Uterus (tissue), 2 donors: ENCODE results near the gene TAS2R16.

Experiments used
- CTCF ChIP-seq, 4 experiments: fragments of 200-600 bp in 2 of 4; fragments of 450-650 bp in 2 of 4; sonication (generic) in 2 of 4; IDR thresholded peaks; one replicate each; pipeline ENCODE4 v1.5.1; 2016 to 2019; ENCODE audit warnings: antibody characterized with exemption in 4 of 4, mild to moderate bottlenecking in 2 of 4, moderate library complexity in 1 of 4
- POLR2A ChIP-seq, 2 donors: fragments of 450-650 bp; IDR thresholded peaks; one replicate each; pipeline ENCODE4 v1.6.1; 2016; ENCODE audit warnings: antibody characterized with exemption in 2 of 2, mild to moderate bottlenecking in 1 of 2, moderate library complexity in 1 of 2

DNA sequence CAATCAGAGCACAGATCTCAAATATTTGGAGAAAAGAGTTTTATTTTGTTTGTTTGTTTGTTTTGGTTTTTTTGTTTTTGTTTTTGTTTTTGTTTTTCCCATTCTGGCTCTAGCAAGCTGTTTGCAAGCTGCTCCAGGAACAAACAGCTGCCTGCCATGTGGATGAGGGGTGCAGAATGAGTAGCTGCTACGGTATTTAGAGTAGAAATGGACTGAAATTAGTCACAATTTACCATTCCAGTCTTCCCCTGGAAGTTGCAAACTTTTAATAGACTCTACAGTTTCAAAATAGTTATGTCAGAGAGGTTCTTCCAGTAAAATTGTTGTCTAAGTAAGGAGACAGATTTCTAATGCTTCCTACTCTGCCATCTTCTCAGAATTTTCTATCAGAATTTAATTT lies 27.1 kb upstream of the TAS2R16 start:
- TF ChIP-seq CTCF (IDR thresholded peaks at IDR 0.05) (no peak), POLR2A (IDR thresholded peaks at IDR 0.05) (no peak)
